HK-2 (cell line): Measurements from ENCODE around the gene KHSRP.

Experiments
- DNase-seq: peaks from one replicate; pipeline ENCODE4 v3.0.0-alpha.2; 2018; ENCODE audit not compliant: unreplicated experiment

The KHSRP gene

GRCh38 chr19:6392221-6393073, 32.2 kb downstream of the KHSRP start:
- DNase-seq: no peak

GRCh38 chr19:6387372-6387771, 37.2 kb downstream of the KHSRP start:
- no peak for DNase-seq

- DNase-seq: no peak
Observed at GRCh38 chr19:6384381-6384780, 40.2 kb downstream of the KHSRP start.

GRCh38 chr19:6383188-6383587, 41.4 kb downstream of the KHSRP start:
- DNase-seq: no peak

GRCh38 chr19:6381030-6381750, 43.4 kb downstream of the KHSRP start:
- DNase-seq: no peak

- no peak for DNase-seq
Observed at GRCh38 chr19:6379744-6380143, 44.9 kb downstream of the KHSRP start.

GRCh38 chr19:6378486-6378885, 46.1 kb downstream of the KHSRP start:
- no peak for DNase-seq

- DNase-seq: peak; percentile 60
Observed at GRCh38 chr19:6378041-6378440, 46.6 kb downstream of the KHSRP start.

- DNase-seq: no peak
Observed at GRCh38 chr19:6376512-6377190, 48.0 kb downstream of the KHSRP start.

GRCh38 chr19:6375411-6376010, 49.1 kb downstream of the KHSRP start, which contains the start of gene PSPN:
Gene PSPN, minus strand, starts transcription at chr19:6375933. Its CDS starts 84 bp downstream, at chr19:6375849.
- DNase-seq: no peak

GRCh38 chr19:6374711-6375410, 49.8 kb downstream of the KHSRP start:
- DNase-seq: no peak

- no peak for DNase-seq
Observed at GRCh38 chr19:6374161-6374709, 50.4 kb downstream of the KHSRP start.

- DNase-seq: no peak
Observed at GRCh38 chr19:6373813-6374108, 50.9 kb downstream of the KHSRP start.

- peak; percentile 99 for DNase-seq
Observed at GRCh38 chr19:6373096-6373812, 51.4 kb downstream of the KHSRP start.

GRCh38 chr19:6372594-6373095, 52.0 kb downstream of the KHSRP start, which contains the start of gene ALKBH7:
Gene ALKBH7, plus strand, starts transcription at chr19:6372794. Its CDS starts 27 bp downstream, at chr19:6372821.
- peak; percentile 98 for DNase-seq

GRCh38 chr19:6364353-6364752, 60.3 kb downstream of the KHSRP start:
- no peak for DNase-seq
